Fibroblast of pulmonary artery (primary cell): ENCODE results near the gene GBF1.
"Not testable (repeated sequence)": the region's sequence is repeated elsewhere in the genome, so short reads cannot be mapped to it uniquely, and the experiment has no call there.

ENCODE experiments used
- DNase-seq: peaks from one replicate; pipeline ENCODE4 v3.0.0-alpha.2; 2010; ENCODE audit warnings: low read depth
- H3K4me3 ChIP-seq: replicated peaks from 2 replicates; pipeline ENCODE4 v1.5.1; 2011; ENCODE audit warnings: low read depth, mild to moderate bottlenecking, control low read depth, low read length, moderate library complexity
- CTCF ChIP-seq: IDR thresholded peaks from 2 replicates; pipeline ENCODE4 v1.5.1; 2011; ENCODE audit warnings: mild to moderate bottlenecking, control low read depth, low read length, inconsistent platforms; ENCODE audit errors: missing control alignments

Gene GBF1

GRCh38 chr10:102208311-102209035 is 36.9 kb upstream of the GBF1 start:
- no peak for TF ChIP-seq CTCF
- H3K4me3 ChIP-seq, result no peak overlapping the region
- DNase-seq, result peak; percentile 44

DNA sequence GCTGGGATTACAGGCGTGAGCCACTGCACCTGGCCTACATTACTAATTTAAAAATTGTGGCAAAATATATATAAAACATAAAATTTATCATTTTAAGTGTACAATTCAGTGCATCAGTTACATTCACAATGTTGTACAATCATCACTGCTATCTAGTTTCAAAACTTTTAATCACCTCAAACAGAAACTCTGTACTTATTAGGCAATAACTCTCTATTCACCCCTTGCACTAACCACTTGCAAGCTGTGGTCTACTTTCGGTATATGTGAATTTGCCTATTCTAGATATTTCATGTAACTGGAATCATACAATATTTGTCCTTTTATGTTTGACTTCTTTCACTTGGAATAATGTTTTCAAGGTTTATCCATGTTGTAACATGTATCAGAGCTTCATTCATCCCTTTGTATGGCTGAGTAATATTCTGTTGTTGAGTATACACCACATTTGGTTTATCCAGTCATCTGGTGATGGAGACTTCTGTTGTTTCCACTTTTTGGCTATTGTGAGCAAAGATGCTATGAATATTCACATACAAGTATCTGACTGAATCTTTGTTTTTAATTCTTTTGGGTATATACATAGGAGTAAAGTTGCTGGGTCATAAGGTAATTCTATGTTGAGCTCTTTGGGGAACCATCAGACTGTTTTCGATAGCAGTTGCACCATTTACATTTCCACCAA is 33.6 kb upstream of the GBF1 start:
- no peak overlapping the region for H3K4me3 ChIP-seq
- TF ChIP-seq CTCF, result no peak

DNA sequence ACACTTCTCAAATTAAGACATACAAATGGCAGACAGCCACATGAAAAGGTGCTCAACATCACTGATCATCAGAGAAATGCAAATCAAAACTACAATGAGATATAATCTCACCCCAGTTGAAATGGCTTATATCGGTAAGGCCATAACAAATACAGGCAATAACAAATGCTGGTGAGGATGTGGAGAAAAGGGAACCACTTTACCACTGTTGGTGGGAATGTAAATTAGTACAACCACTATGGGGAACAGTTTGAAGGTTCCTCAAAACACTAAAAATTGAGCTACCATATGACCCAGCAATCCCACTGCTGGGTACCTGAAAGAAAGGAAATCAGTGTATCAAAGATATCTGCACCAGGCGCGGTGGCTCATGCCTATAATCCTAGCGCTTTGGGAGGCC is 31.7 kb upstream of the GBF1 start:
- not testable (repeated sequence) for DNase-seq, H3K4me3 ChIP-seq

More for the DNA sequence above, 33.6 kb upstream of the GBF1 start:
- DNase-seq, result no peak

GRCh38 chr10:102219370-102219769 is 26.0 kb upstream of the GBF1 start:
- no peak overlapping the region for H3K4me3 ChIP-seq
- no peak for DNase-seq
- TF ChIP-seq CTCF, result no peak

DNA sequence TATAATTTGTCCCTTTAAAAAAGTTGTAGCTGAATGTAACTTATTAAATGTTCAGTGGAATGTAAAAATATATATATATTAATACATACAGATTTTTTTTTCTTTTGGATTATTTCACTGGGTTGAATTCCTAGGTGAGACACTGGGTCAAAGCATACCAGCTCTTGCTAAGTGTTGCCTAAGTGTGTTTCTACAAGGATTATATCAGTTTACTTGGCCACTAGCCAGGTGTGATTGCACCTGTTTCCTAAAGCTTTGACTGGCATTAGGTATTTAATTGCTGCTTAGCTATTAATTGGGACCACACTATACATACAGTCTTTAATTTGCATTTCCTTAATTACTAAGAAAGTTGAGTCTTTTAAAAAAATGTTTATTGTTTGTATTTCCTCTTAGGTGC is 24.7 kb upstream of the GBF1 start:
- DNase-seq, result no peak
- no peak overlapping the region for H3K4me3 ChIP-seq
- no peak for TF ChIP-seq CTCF

DNA sequence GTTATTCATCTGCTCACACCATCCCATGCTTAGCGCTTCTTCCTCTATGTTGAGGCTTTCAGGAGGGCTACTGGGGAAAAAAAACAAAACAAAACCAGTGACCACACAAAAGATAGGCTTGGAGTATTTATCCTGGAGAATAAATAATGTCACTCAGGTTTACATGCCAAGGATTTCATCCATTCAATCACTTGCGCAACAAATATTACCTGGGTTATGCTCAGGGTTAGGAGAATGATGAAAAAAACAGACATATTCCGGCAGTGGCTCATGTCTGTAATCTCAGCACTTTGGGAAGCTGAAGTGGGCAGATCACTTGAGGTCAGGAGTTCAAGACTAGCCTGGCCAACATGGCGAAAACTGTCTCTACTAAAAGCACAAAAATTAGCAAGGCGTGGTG is 22.5 kb upstream of the GBF1 start:
- no peak for DNase-seq
- no peak overlapping the region for H3K4me3 ChIP-seq
- TF ChIP-seq CTCF, result no peak

GRCh38 chr10:102225646-102226541 is 19.4 kb upstream of the GBF1 start, which contains the start of gene ELOVL3:
TSS of gene ELOVL3 (plus strand) at chr10:102226299. CDS start at chr10:102226549, 250 bp downstream.
- H3K4me3 ChIP-seq, result peak within 1 kb of the TSS; percentile 15
- peak; percentile 95 for DNase-seq
- no peak for TF ChIP-seq CTCF
